GM12872 (cell line): ENCODE results near the gene CHI3L2.

Experiments used
- TF ChIP-seq, protein P1 (sequence below): IDR thresholded peaks from 3 replicates; pipeline ENCODE4 v1.5.1; 2011; ENCODE audit warnings: low read depth, mild to moderate bottlenecking, low read length, moderate library complexity; ENCODE audit not compliant: insufficient read depth

CHI3L2 gene

GRCh38 chr1:111192074-111192473 lies 35.4 kb upstream of the CHI3L2 start:
- TF ChIP-seq, protein P1, sequence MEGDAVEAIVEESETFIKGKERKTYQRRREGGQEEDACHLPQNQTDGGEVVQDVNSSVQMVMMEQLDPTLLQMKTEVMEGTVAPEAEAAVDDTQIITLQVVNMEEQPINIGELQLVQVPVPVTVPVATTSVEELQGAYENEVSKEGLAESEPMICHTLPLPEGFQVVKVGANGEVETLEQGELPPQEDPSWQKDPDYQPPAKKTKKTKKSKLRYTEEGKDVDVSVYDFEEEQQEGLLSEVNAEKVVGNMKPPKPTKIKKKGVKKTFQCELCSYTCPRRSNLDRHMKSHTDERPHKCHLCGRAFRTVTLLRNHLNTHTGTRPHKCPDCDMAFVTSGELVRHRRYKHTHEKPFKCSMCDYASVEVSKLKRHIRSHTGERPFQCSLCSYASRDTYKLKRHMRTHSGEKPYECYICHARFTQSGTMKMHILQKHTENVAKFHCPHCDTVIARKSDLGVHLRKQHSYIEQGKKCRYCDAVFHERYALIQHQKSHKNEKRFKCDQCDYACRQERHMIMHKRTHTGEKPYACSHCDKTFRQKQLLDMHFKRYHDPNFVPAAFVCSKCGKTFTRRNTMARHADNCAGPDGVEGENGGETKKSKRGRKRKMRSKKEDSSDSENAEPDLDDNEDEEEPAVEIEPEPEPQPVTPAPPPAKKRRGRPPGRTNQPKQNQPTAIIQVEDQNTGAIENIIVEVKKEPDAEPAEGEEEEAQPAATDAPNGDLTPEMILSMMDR = no peak

GRCh38 chr1:111192658-111193519 lies 34.6 kb upstream of the CHI3L2 start:
- TF ChIP-seq, protein P1 = no peak

DNA sequence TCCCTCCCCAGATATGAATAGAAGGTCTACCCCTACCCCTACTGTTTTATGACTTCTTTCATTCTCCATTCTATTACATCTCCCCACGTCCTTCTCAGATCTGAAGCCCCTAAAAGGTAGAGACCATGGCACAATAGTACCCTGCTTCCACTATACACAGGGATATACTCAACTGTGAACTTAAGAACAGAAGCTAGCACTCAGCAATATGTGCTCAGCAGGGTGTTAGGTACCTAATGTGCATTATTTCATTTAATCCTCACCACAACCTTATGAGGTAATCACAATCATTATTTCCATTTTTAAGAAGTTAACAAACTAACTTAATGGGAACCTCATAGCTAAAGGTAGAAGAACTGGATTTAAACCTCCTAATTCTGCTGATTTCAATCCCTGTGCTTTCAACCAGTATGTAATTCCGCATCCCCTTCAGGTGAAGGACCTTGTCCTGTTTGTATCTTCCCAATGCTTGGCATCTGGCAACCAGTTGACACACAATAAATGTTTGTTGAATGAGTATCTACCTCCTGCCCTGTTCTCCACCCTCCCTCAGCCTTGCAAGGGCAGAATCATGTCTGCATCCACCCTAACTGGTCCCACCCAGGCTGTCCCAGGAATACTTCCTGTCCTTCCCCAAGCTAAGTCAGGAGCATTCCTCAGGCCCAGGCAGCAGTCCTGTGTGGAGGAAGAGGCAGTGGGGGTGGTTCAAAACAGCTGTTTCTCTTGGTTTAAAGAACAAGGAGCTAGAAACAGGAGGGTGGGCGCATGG lies 33.6 kb upstream of the CHI3L2 start:
- TF ChIP-seq, protein P1 = no peak

DNA sequence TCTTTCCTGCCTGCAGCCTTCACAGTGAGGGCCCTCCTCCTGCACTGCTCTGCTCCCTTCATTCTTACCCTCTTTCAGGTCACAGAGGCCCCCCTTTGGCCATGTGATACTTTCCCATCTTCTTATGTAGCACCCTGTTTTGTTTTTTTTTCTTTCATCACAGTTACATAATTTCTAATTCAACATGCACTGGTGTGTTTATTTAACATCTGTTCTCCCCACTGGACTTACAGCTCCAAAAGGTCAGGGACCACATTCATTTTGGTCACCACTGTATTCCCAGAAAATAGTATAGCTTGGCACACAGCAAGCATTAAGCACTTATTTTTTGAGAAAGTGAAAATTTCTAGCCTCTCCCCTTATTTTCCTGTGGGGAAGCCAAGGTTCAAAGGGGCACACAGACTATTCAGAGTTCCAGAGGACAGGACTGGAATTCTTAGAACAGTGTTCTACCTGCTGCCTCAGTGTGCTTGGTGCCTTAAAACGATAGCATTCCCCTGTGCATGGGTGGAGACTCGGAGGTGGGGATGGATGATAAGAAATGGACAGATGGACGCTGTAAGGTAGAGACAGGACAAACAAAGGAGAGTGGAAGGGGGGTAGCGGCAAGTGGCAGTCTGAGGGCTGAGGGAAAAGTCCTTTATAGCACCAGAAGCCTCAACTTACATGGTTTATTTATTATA lies 32.4 kb upstream of the CHI3L2 start:
- TF ChIP-seq, protein P1 = no peak

- TF ChIP-seq, protein P1 = no peak
Observed at GRCh38 chr1:111196213-111196612, 31.3 kb upstream of the CHI3L2 start.

GRCh38 chr1:111197598-111198284 lies 29.8 kb upstream of the CHI3L2 start:
- TF ChIP-seq, protein P1 = peak; percentile 91
